Nephron (organoid): Measurements from ENCODE around the gene GNAL.

Source experiments
- H3K27ac Mint-ChIP-seq, 3 experiments: 2 replicates each; pipeline ENCODE4 v1.8.0; 2020; ENCODE audit warnings: mixed read lengths in 3 of 3, mild to moderate bottlenecking in 2 of 3, moderate library complexity in 1 of 3
- H3K27me3 Mint-ChIP-seq: 2 replicates; pipeline ENCODE4 v1.8.0; 2021; ENCODE audit warnings: low read depth, mild to moderate bottlenecking, moderate library complexity, mixed read lengths
- H3K36me3 Mint-ChIP-seq: 2 replicates; pipeline ENCODE4 v1.8.0; 2020; ENCODE audit warnings: low read depth, mixed read lengths
- H3K4me1 Mint-ChIP-seq: 2 replicates; pipeline ENCODE4 v1.8.0; 2020; ENCODE audit warnings: mixed read lengths
- H3K4me3 Mint-ChIP-seq, 3 experiments: 2 replicates each; pipeline ENCODE4 v1.8.0; 2020; ENCODE audit warnings: mild to moderate bottlenecking in 3 of 3, mixed read lengths in 3 of 3, moderate library complexity in 2 of 3
- H3K9me3 Mint-ChIP-seq: 2 replicates; pipeline ENCODE4 v1.8.0; 2020; ENCODE audit warnings: mixed read lengths
- CTCF ChIP-seq, 3 experiments: fragments of 200-600 bp; sonication (generic); IDR thresholded peaks; one replicate each; pipeline ENCODE4 v1.5.0; 2021; ENCODE audit warnings: antibody characterized with exemption in 3 of 3; ENCODE audit not compliant: unreplicated experiment in 3 of 3

The GNAL gene

GRCh38 chr18:11840493-11840892, 151.4 kb downstream of the GNAL start:
- H3K4me3 Mint-ChIP-seq, result no peak overlapping the region
- no peaks in the 10 kb centered on the region for H3K27me3 Mint-ChIP-seq
- H3K36me3 Mint-ChIP-seq, result no peaks in the 10 kb centered on the region
- H3K4me1 Mint-ChIP-seq, result no peaks in the 10 kb centered on the region
- H3K9me3 Mint-ChIP-seq, result no peaks in the 10 kb centered on the region
- H3K27ac Mint-ChIP-seq, result no peak overlapping the region
- TF ChIP-seq CTCF (IDR thresholded peaks at IDR 0.05; ENCODE audit: unreplicated experiment in 3 of 3), result no peak

GRCh38 chr18:11842562-11842961, 153.5 kb downstream of the GNAL start:
- Mint-ChIP-seq H3K9me3 (no peaks in the 10 kb centered on the region), H3K4me1 (no peaks in the 10 kb centered on the region), H3K27ac (no peak overlapping the region), H3K27me3 (no peaks in the 10 kb centered on the region), H3K36me3 (no peaks in the 10 kb centered on the region), H3K4me3 (no peak overlapping the region)
- TF ChIP-seq CTCF (IDR thresholded peaks at IDR 0.05; ENCODE audit: unreplicated experiment in 3 of 3), result no peak

- H3K4me3 Mint-ChIP-seq, result no peak overlapping the region
- H3K4me1 Mint-ChIP-seq, result no peaks in the 10 kb centered on the region
- H3K27ac Mint-ChIP-seq, result no peak overlapping the region
- H3K9me3 Mint-ChIP-seq, result no peaks in the 10 kb centered on the region
- H3K27me3 Mint-ChIP-seq, result peaks cover 4% of the 10 kb centered on the region
- TF ChIP-seq CTCF (IDR thresholded peaks at IDR 0.05; ENCODE audit: unreplicated experiment in 3 of 3), result no peak
- no peaks in the 10 kb centered on the region for H3K36me3 Mint-ChIP-seq
These were observed 155.4 kb downstream of the GNAL start for GRCh38 chr18:11844436-11844835.

GRCh38 chr18:11845654-11846053, 156.6 kb downstream of the GNAL start:
- H3K27ac Mint-ChIP-seq, result no peak overlapping the region
- peaks cover 11% of the 10 kb centered on the region for H3K4me1 Mint-ChIP-seq
- no peak overlapping the region for H3K4me3 Mint-ChIP-seq
- H3K9me3 Mint-ChIP-seq, result no peaks in the 10 kb centered on the region
- TF ChIP-seq CTCF (IDR thresholded peaks at IDR 0.05; ENCODE audit: unreplicated experiment in 3 of 3), result no peak
- no peaks in the 10 kb centered on the region for H3K36me3 Mint-ChIP-seq
- H3K27me3 Mint-ChIP-seq, result peaks cover 4% of the 10 kb centered on the region

GRCh38 chr18:11847811-11848210, 158.7 kb downstream of the GNAL start:
- H3K4me3 Mint-ChIP-seq, result peak overlapping the region in 2 of 3 experiments; percentile 35 to 56
- no peak for TF ChIP-seq CTCF (IDR thresholded peaks at IDR 0.05; ENCODE audit: unreplicated experiment in 3 of 3)
- H3K9me3 Mint-ChIP-seq, result no peaks in the 10 kb centered on the region
- H3K27me3 Mint-ChIP-seq, result peaks cover 4% of the 10 kb centered on the region
- H3K36me3 Mint-ChIP-seq, result no peaks in the 10 kb centered on the region
- H3K4me1 Mint-ChIP-seq, result peaks cover 26% of the 10 kb centered on the region
- H3K27ac Mint-ChIP-seq, result no peak overlapping the region

- Mint-ChIP-seq H3K4me1 (peaks cover 34% of the 10 kb centered on the region), H3K9me3 (no peaks in the 10 kb centered on the region), H3K36me3 (no peaks in the 10 kb centered on the region), H3K4me3 (peak overlapping the region; percentile 57 to 100 (median 59)), H3K27me3 (peaks cover 4% of the 10 kb centered on the region), H3K27ac (peak overlapping the region in 1 of 3 experiments; percentile 92)
- no peak for TF ChIP-seq CTCF (IDR thresholded peaks at IDR 0.05; ENCODE audit: unreplicated experiment in 3 of 3)
These were observed 160.2 kb downstream of the GNAL start for GRCh38 chr18:11849279-11849678.
